OCI-M2 (cell line): Measurements from ENCODE around the gene ANTXRL.
"Not testable (repeated sequence)": the region's sequence is repeated elsewhere in the genome, so short reads cannot be mapped to it uniquely, and the experiment has no call there.

Experiments
- DNase-seq: peaks from one replicate; lab custom pipeline; 2025; ENCODE audit not compliant: unreplicated experiment; lab: John Stamatoyannopoulos, UW

ANTXRL gene

GRCh38 chr10:46286991-46287693 lies at the start of gene ANTXRL:
ANTXRL (plus strand) TSS chr10:46286997; CDS start chr10:46287263, 266 bp downstream.
- no peak for DNase-seq

GRCh38 chr10:46237815-46238510 lies 48.8 kb upstream of the ANTXRL start:
- no peak for DNase-seq

GRCh38 chr10:46239247-46239646 lies 47.5 kb upstream of the ANTXRL start:
- DNase-seq: no peak

GRCh38 chr10:46239993-46240683 lies 46.7 kb upstream of the ANTXRL start:
- no peak for DNase-seq

GRCh38 chr10:46240684-46241565 lies 45.9 kb upstream of the ANTXRL start:
- DNase-seq: no peak

- DNase-seq: no peak
Observed at GRCh38 chr10:46245381-46245900, 41.4 kb upstream of the ANTXRL start.

- not testable (repeated sequence) for DNase-seq
Observed at GRCh38 chr10:46246400-46247180, 40.2 kb upstream of the ANTXRL start.

- DNase-seq: no peak
Observed at GRCh38 chr10:46247181-46247475, 39.7 kb upstream of the ANTXRL start.

- DNase-seq: no peak
Observed at GRCh38 chr10:46247808-46248569, 38.8 kb upstream of the ANTXRL start.

- DNase-seq: no peak
Observed at GRCh38 chr10:46248651-46249146, 38.1 kb upstream of the ANTXRL start.

GRCh38 chr10:46249617-46250344 lies 37.0 kb upstream of the ANTXRL start:
- DNase-seq: not testable (repeated sequence)

GRCh38 chr10:46250481-46250880 lies 36.3 kb upstream of the ANTXRL start:
- DNase-seq: no peak

GRCh38 chr10:46250898-46251856 lies 35.6 kb upstream of the ANTXRL start:
- DNase-seq: no peak

GRCh38 chr10:46251857-46252847 lies 34.6 kb upstream of the ANTXRL start:
- no peak for DNase-seq

- DNase-seq: no peak
Observed at GRCh38 chr10:46253076-46254006, 33.5 kb upstream of the ANTXRL start.
